Skin epidermis (tissue), 12 donors: ENCODE data around the gene PRDX2.

Source experiments
- H3K27ac ChIP-seq, 21 experiments: fragments of 200-600 bp; sonication (generic) in 11 of 21; one replicate each; pipeline ENCODE4 v1.5.0; 2020; ENCODE audit warnings: mild to moderate bottlenecking in 3 of 21, inconsistent platforms in 2 of 21, moderate library complexity in 2 of 21
- H3K4me3 ChIP-seq, 7 experiments: fragments of 200-600 bp; sonication (generic) in 2 of 7; one replicate each; pipeline ENCODE4 v1.5.0; 2020; ENCODE audit warnings: inconsistent platforms in 2 of 7, mild to moderate bottlenecking in 2 of 7, moderate library complexity in 1 of 7

Gene PRDX2

GRCh38 chr19:12794196-12794941 lies 7.2 kb downstream of the PRDX2 start:
- Histone ChIP-seq H3K27ac (peak overlapping the region; percentile 89 to 100 (median 98)), H3K4me3 (peak overlapping the region; percentile 57 to 98 (median 86))

GRCh38 chr19:12793290-12794195 lies 8.1 kb downstream of the PRDX2 start:
- Histone ChIP-seq H3K27ac (peak overlapping the region; percentile 89 to 100 (median 98)), H3K4me3 (peak overlapping the region; percentile 57 to 98 (median 86))

- peak overlapping the region; percentile 57 to 98 (median 86) for H3K4me3 ChIP-seq
- H3K27ac ChIP-seq, result peak overlapping the region; percentile 89 to 100 (median 98)
Measured at GRCh38 chr19:12792853-12793289, 8.7 kb downstream of the PRDX2 start.

- Histone ChIP-seq H3K27ac (peak overlapping the region; percentile 89 to 100 (median 98)), H3K4me3 (peak overlapping the region; percentile 57 to 98 (median 86))
Measured at GRCh38 chr19:12792051-12792852, 9.3 kb downstream of the PRDX2 start.

DNA sequence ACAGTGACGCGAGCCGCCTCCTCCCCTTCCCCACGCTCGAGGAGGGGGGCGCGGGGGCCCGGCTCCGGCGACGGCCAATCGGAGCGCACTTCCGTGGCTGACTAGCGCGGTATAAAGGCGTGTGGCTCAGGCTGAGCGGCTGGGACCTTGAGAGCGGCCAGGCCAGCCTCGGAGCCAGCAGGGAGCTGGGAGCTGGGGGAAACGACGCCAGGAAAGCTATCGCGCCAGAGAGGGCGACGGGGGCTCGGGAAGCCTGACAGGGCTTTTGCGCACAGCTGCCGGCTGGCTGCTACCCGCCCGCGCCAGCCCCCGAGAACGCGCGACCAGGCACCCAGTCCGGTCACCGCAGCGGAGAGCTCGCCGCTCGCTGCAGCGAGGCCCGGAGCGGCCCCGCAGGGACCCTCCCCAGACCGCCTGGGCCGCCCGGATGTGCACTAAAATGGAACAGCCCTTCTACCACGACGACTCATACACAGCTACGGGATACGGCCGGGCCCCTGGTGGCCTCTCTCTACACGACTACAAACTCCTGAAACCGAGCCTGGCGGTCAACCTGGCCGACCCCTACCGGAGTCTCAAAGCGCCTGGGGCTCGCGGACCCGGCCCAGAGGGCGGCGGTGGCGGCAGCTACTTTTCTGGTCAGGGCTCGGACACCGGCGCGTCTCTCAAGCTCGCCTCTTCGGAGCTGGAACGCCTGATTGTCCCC lies 10.1 kb downstream of the PRDX2 start, which contains the start of gene JUNB:
Gene JUNB, plus strand, starts transcription at position 142 of the 706 bp plus-strand sequence. Its CDS starts 286 bp downstream, at position 428.
- H3K27ac ChIP-seq, result peak within 1 kb of the TSS; percentile 89 to 100 (median 98)
- H3K4me3 ChIP-seq, result peak within 1 kb of the TSS; percentile 57 to 98 (median 86)

- peak overlapping the region; percentile 57 to 98 (median 86) for H3K4me3 ChIP-seq
- H3K27ac ChIP-seq, result peak overlapping the region; percentile 89 to 100 (median 98)
Measured at GRCh38 chr19:12790628-12791344, 10.8 kb downstream of the PRDX2 start.

DNA sequence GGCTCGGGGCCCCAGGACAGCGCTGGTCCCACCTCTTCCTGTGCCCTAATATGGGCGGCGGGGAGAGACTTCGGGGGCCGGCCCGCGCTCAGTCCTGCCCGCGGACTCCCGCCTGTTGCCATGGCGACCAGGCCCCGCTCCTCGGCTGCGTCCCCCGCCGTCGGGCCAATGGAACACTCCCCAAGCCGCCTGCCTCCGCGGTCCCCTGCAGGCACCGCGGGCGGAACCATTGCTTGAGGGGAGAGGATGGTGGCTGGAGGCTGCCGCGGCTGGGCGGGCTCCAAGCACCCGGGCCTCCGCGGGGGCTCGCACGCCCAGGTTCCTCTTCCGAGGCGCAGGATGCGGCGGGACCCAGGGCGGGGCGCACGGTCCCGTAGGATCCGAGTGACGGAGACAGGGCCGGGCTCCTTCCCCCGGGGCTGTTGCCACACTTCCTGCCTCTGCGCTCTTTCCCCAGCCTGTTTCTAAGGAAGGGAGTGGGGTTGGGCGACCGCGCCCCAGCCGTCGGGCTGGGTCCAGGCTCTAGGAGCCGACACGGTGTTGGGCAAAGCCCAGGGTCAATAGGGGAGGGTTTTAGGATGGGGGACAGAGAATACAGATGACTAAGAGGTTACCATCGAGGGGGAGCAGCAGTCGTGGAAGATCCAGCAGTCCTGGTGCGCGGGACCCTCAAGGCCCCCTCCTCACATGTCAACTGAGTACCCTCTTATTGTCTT lies 11.5 kb downstream of the PRDX2 start:
- Histone ChIP-seq H3K4me3 (peak overlapping the region; percentile 57 to 98 (median 86)), H3K27ac (peak overlapping the region; percentile 89 to 100 (median 98))

GRCh38 chr19:12789098-12789903 lies 12.3 kb downstream of the PRDX2 start:
- Histone ChIP-seq H3K27ac (peak overlapping the region; percentile 89 to 100 (median 98)), H3K4me3 (peak overlapping the region; percentile 57 to 98 (median 86))

DNA sequence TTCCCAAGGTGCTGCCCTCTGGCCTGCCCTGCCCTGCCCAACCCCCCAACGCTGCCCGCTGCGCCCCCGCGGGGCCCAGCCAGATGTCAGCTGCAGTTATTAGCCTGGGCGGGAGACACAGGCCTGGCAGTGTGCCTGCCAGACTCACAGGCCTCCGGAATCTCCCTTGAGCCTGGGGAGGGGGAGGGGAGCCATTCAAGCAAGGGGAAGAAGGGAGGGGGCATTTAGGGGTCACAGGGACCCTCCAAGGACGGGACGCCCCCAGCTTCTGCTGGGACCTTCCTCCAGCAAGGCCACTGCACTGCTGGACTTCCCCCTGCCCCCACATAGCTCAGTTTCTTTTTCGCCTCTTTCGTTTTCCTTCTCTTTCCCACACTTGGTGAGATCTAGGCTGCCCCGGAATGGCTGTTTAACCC lies 12.9 kb downstream of the PRDX2 start:
- peak overlapping the region; percentile 89 to 100 (median 98) for H3K27ac ChIP-seq
- peak overlapping the region; percentile 57 to 98 (median 86) for H3K4me3 ChIP-seq

- Histone ChIP-seq H3K4me3 (peak overlapping the region in 6 of 7 experiments; percentile 57 to 97 (median 85)), H3K27ac (peak overlapping the region; percentile 89 to 100 (median 98))
Measured at GRCh38 chr19:12788042-12788681, 13.4 kb downstream of the PRDX2 start.

GRCh38 chr19:12787458-12787857 lies 14.1 kb downstream of the PRDX2 start:
- H3K27ac ChIP-seq, result peak overlapping the region in 20 of 21 experiments; percentile 95 to 100 (median 98)
- H3K4me3 ChIP-seq, result no peak overlapping the region

GRCh38 chr19:12786952-12787351 lies 14.6 kb downstream of the PRDX2 start:
- H3K27ac ChIP-seq, result peak overlapping the region; percentile 67 to 100 (median 98)
- H3K4me3 ChIP-seq, result no peak overlapping the region

GRCh38 chr19:12786141-12786870 lies 15.3 kb downstream of the PRDX2 start:
- Histone ChIP-seq H3K4me3 (peak overlapping the region in 1 of 7 experiments; percentile 1), H3K27ac (peak overlapping the region; percentile 67 to 100 (median 98))

GRCh38 chr19:12785431-12786031 lies 16.1 kb downstream of the PRDX2 start:
- H3K4me3 ChIP-seq, result peak overlapping the region in 1 of 7 experiments; percentile 1
- H3K27ac ChIP-seq, result peak overlapping the region; percentile 67 to 100 (median 98)
